ENCODE data around the gene ENTPD6.

DNA sequence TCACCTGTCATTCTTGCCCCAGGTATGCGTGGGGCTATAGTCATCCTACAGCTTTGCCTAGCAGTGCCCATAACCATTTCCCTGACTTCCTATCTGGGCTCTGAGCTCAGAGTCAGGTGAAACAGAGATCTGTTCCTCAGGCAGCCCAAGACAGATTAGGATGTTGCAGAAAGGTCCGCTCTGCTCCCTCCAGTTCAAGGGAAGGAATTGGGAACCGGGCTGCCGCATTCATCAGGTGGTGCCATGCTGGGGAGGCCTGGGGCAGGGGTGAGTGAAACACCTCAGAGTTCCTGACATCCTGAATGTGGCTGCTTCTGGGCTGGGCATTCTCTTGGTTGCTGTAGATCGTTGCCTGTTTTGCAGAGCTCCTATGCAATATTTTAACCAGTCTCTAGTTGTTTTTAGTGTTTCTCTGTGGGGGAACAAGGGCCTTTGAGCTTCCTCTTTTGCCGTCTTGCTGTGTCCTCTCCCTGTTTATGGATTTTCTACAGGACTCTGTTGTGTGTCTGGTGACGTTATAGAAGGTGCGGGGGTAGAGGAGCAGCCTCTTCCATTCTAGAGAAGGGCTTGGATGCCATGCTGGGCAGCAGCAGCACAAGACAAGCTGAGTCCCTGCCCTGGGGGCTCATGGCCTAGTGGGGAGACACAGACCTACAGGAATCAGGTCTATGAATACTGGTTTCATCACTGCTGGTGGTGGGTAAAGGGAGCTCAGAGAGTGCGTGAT, 9.2 kb downstream of the ENTPD6 start:
- TF ChIP-seq POLR2A (IDR thresholded peaks at IDR 0.05) (no peak), POLR2AphosphoS5 (IDR thresholded peaks at IDR 0.05) (no peak)
- TF ChIP-seq, protein P1, sequence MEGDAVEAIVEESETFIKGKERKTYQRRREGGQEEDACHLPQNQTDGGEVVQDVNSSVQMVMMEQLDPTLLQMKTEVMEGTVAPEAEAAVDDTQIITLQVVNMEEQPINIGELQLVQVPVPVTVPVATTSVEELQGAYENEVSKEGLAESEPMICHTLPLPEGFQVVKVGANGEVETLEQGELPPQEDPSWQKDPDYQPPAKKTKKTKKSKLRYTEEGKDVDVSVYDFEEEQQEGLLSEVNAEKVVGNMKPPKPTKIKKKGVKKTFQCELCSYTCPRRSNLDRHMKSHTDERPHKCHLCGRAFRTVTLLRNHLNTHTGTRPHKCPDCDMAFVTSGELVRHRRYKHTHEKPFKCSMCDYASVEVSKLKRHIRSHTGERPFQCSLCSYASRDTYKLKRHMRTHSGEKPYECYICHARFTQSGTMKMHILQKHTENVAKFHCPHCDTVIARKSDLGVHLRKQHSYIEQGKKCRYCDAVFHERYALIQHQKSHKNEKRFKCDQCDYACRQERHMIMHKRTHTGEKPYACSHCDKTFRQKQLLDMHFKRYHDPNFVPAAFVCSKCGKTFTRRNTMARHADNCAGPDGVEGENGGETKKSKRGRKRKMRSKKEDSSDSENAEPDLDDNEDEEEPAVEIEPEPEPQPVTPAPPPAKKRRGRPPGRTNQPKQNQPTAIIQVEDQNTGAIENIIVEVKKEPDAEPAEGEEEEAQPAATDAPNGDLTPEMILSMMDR (IDR thresholded peaks at IDR 0.05) = no peak
